GM19328 (cell line): ENCODE data around the gene SDK2.
"Not testable (repeated sequence)": the region's sequence is repeated elsewhere in the genome, so short reads cannot be mapped to it uniquely, and the experiment has no call there.

Source experiments
- ATAC-seq: cut with Tn5 transposase; IDR thresholded peaks from one replicate; pipeline ENCODE4 v1.9.1; 2021; ENCODE audit warnings: mild to moderate bottlenecking, moderate library complexity; ENCODE audit not compliant: unreplicated experiment

SDK2 gene

GRCh38 chr17:73492821-73493814 lies 151.1 kb downstream of the SDK2 start:
- ATAC-seq = no peak

GRCh38 chr17:73492125-73492820 lies 152.0 kb downstream of the SDK2 start:
- no peak for ATAC-seq

DNA sequence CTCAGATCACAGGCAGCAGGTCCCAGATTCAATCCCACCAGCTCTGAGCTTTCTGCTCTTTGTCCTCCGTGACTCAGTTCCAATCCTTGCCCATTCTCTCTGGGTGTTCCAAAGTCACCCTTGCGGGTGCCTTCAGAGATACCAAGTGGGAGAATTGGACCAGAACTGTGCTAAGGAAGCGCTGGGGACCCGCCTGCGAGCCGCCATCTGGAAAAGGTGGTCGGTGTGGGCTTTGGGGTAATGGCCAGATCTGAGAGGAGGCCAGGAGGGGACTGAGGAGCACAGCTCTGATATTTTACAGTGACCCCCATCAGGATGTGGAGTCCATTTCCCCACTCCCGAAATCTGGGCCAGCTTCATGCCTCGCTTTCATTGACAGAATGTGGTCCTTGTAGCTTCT lies 152.6 kb downstream of the SDK2 start:
- no peak for ATAC-seq

GRCh38 chr17:73490851-73491250 lies 153.4 kb downstream of the SDK2 start:
- ATAC-seq = no peak

- no peak for ATAC-seq
Observed at GRCh38 chr17:73489991-73490390, 154.3 kb downstream of the SDK2 start.

DNA sequence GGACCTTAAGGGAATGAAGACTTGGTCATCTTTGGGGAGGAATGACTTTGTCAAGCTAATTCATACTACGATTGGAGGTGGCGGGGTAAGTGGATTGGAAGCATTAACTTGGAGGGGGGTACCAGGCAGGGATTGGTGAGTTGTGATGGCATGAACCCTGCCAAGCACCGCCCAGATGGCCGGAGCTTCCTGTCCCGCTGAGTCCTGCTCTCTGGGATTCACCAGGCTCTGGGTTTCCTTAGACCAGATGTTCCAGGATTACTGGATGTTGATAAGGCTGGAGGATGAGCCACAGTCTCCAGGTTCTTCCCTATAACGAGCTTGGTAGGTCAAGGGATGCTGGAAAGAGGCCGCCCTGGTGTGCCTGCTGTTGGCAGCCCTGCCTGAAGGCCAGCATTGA lies 154.9 kb downstream of the SDK2 start:
- no peak for ATAC-seq

GRCh38 chr17:73485130-73485529 lies 159.1 kb downstream of the SDK2 start:
- no peak for ATAC-seq

DNA sequence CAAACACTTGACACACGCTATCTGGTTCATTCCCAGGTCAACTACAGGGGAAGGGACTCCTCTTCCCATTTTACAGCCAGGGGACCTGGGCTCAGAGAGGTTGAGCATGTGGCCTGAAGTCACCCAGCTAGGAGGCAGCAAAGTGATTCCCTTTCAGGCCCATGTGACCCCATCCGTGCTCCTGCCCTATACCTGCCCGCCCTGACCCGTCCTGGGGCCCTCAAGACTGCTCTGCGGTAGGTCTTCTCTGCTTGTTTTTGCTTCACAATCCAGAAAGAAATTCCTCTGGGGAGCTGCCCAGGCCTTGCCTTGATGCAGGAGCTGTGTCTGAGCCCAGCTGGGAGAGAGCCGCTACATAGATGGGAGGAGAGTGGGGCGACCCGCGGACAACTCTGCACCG lies 161.4 kb downstream of the SDK2 start:
- ATAC-seq = no peak

- ATAC-seq = no peak
Observed at GRCh38 chr17:73482251-73482716, 162.0 kb downstream of the SDK2 start.

GRCh38 chr17:73481676-73482075 lies 162.6 kb downstream of the SDK2 start:
- ATAC-seq = no peak

DNA sequence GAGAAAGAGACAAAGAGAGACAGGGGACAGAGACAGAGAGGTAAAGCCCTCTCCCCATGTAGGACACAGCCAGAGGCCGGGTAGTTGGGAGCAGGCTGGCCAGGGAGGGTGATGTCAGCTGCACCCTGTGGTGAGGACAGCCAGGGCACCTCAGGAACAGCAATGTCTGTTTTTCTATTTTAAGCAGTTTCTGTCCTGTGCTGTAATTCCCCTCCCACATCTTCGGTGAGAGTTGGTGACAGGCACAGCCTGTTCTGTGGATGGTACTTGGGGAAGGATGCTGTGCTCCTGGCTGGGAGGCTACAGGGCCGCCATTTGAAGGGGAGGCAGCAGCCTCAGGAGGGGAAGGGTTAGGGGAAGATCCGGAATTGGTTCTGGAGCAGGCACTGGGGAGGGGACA lies 163.5 kb downstream of the SDK2 start:
- ATAC-seq = no peak

- ATAC-seq = no peak
Observed at GRCh38 chr17:73478768-73479424, 165.3 kb downstream of the SDK2 start.

DNA sequence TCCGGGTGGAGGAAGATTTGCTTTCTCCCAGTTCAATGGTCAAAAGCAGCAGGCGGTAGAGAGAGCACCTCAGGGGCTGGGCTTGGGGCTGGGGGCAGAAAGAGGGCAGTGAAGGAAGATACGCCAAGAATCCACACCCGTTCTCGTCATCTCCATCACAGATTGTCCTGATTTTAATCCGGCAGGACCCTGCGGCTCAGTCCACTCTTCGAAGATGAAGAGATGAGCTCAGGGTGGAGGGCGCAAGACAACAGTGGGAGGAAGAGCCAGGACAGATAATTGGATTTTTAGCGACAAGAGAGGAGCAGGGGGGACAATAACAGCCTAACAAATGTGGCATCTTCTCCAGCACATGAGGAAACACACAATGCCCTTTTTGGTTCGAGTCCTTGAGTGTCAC lies 165.9 kb downstream of the SDK2 start:
- ATAC-seq = no peak

GRCh38 chr17:73476890-73477350 lies 167.3 kb downstream of the SDK2 start:
- ATAC-seq = no peak

- no peak for ATAC-seq
Observed at GRCh38 chr17:73474370-73474988, 169.8 kb downstream of the SDK2 start.

GRCh38 chr17:73472715-73473114 lies 171.5 kb downstream of the SDK2 start:
- ATAC-seq = not testable (repeated sequence)

DNA sequence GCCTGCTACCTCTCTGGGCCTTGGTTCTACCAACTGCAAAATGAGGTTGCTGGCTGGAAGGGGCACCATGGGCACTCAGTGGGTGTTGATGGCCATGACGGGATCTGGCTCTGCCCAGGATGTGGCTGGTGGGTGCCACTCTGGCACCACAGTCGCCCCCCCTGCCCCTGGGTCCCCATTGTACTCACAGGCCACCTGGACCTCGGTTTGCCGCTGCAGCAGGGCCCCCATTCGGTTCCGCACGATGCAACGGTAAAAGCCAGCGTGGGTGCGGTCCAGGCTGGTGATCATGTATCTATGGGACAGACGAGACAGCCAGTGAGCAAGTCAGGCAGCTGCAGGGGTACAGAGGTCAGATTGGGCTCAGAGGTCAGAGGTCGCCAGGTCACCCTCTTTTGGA lies 172.3 kb downstream of the SDK2 start:
- ATAC-seq = no peak

DNA sequence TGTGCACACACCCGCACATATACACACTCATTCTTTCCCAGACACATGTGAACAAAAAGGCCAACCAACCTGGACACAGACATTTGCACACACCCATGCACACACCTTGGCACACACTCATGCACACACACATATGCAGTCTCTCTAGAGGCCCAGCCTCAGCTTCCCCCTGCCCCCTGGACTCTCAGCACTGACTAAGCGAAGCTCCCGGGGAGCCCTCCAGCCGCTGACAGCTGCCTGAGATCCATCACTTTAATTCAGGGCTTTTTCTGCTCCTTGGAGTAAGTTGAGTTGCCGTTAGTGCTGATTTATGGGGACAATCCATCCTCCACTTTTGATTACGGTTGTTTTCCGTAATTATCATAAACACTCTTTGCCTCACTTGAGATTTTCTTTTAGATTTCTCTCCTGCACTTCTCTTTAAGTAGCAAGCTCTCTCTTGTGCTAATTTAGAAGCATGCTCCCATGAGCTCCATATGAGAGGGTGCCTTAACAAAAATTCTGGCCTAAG lies 173.9 kb downstream of the SDK2 start:
- no peak for ATAC-seq

- ATAC-seq = no peak
Observed at GRCh38 chr17:73469311-73469710, 174.9 kb downstream of the SDK2 start.

DNA sequence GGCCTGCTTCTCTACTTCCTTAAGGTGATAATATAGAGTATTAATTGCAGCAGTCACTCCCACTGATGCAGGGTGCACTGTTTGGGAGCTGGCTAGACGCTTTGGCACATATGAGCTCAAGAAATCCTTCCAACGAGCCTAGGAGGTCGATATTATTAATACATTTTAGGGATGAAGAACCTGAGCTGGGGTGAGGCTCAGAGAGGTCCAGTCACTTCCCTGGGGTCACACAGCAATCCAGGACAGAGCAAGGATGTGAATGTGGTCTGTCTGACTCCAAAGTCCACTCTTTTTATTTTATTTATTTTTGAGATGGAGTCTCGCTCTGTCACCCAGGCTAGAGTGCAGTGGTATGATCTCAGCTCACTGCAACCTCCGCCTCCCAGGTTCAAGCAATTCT lies 176.0 kb downstream of the SDK2 start:
- ATAC-seq = no peak

GRCh38 chr17:73467651-73468050 lies 176.6 kb downstream of the SDK2 start:
- ATAC-seq = no peak
